Measurements from ENCODE around the gene ZNF488.

ZNF488 gene

DNA sequence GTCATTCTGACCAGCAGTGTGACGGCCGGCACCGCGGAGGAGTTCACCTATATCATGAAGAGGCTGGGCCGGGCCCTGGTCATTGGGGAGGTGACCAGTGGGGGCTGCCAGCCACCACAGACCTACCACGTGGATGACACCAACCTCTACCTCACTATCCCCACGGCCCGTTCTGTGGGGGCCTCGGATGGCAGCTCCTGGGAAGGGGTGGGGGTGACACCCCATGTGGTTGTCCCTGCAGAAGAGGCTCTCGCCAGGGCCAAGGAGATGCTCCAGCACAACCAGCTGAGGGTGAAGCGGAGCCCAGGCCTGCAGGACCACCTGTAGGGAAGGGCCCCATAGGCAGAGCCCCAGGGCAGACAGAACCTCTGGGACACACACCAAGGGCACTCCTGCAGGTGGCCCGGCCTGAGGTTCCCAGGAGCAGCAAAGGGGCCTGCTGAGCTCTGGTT lies 26.9 kb downstream of the ZNF488 start:
- Histone ChIP-seq H3K9me3 (no peaks in the 10 kb centered on the region), H3K4me1 (peaks cover 0 to 5% (median 0%) of the 10 kb centered on the region in 4 donors), H3K36me3 (no peaks in the 10 kb centered on the region), H3K4me3 (no peak overlapping the region), H3K27ac (no peak overlapping the region), H3K27me3 (no peaks in the 10 kb centered on the region)
- TF ChIP-seq, protein P1, sequence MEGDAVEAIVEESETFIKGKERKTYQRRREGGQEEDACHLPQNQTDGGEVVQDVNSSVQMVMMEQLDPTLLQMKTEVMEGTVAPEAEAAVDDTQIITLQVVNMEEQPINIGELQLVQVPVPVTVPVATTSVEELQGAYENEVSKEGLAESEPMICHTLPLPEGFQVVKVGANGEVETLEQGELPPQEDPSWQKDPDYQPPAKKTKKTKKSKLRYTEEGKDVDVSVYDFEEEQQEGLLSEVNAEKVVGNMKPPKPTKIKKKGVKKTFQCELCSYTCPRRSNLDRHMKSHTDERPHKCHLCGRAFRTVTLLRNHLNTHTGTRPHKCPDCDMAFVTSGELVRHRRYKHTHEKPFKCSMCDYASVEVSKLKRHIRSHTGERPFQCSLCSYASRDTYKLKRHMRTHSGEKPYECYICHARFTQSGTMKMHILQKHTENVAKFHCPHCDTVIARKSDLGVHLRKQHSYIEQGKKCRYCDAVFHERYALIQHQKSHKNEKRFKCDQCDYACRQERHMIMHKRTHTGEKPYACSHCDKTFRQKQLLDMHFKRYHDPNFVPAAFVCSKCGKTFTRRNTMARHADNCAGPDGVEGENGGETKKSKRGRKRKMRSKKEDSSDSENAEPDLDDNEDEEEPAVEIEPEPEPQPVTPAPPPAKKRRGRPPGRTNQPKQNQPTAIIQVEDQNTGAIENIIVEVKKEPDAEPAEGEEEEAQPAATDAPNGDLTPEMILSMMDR (IDR thresholded peaks at IDR 0.05): no peak
- peak in 1 of 2 donors; percentile 39 for DNase-seq
- intact Hi-C loops (cut with DNase I; ENCODE audit: low total_unique reads): no loop called here

DNA sequence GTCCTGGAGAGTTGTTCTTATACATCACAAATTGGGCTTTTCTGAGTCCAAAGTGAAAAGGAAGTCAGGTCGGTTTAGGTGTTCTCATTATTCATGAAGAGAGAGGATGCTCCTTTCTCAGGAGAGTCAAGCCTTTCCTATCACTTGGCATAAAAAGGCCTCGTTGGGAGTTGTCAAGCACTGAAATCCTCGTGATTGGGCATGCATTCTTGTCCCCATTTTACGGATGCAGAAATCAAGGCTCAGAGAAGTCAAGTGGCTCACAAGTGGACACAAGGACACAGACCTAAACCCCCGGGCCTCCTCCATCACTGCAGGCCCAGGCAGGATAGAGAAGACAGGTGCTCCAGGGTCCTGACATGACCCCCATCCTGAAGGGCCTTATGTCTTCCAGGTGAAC lies 27.4 kb downstream of the ZNF488 start:
- intact Hi-C loops (cut with DNase I; ENCODE audit: low total_unique reads): no loop called here
- Histone ChIP-seq H3K9me3 (no peaks in the 10 kb centered on the region), H3K27me3 (no peaks in the 10 kb centered on the region), H3K27ac (no peak overlapping the region), H3K4me3 (no peak overlapping the region), H3K4me1 (peaks cover 0 to 5% (median 0%) of the 10 kb centered on the region in 4 donors), H3K36me3 (no peaks in the 10 kb centered on the region)
- TF ChIP-seq, protein P1 (IDR thresholded peaks at IDR 0.05): no peak
- no peak for DNase-seq

DNA sequence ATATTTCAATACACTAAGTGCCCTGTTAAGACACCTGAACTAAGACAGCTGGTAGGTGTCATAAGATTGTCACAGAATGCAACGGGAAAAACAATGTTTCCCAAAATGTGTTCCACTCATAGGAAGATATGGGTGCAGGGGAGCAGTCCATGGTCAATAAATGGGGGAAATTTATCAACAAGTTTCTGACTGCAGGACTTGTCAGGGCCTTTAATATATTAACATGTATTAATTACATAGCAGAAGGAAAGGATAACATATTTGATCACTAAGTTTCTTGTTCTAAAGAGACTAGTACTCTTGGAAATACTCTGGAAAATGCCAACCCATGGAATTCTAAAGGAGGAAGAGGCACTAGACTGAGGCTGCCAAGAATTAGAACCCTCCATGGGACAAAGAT lies 29.2 kb downstream of the ZNF488 start:
- Histone ChIP-seq H3K27ac (no peak overlapping the region), H3K27me3 (no peaks in the 10 kb centered on the region), H3K4me3 (no peak overlapping the region), H3K36me3 (no peaks in the 10 kb centered on the region), H3K4me1 (no peaks in the 10 kb centered on the region), H3K9me3 (no peaks in the 10 kb centered on the region)
- TF ChIP-seq, protein P1 (IDR thresholded peaks at IDR 0.05): no peak
- intact Hi-C loops (cut with DNase I; ENCODE audit: low total_unique reads): no loop called here
- DNase-seq: no peak

DNA sequence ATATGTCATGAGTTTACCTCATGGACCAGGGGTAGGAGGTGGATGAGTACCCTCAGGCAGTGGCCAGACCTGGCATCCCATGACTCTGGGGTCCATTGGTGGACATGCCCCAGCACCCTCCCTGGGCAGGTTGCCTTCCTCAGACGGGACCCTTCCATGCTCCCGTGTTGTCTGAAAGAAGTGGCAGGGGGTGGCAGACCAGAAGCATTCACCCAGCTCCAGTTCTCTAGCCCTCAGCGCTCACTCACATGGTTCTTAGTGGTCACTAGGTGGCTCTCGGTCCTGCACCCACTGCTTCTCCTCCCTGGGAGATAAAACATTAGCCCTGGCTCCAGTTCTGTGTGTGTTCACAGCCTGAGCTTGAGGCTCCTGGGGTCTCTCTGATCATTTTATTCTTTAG lies 29.9 kb downstream of the ZNF488 start:
- Histone ChIP-seq H3K4me3 (no peak overlapping the region), H3K27me3 (no peaks in the 10 kb centered on the region)
- DNase-seq: peak in 1 of 2 donors; percentile 37

DNA sequence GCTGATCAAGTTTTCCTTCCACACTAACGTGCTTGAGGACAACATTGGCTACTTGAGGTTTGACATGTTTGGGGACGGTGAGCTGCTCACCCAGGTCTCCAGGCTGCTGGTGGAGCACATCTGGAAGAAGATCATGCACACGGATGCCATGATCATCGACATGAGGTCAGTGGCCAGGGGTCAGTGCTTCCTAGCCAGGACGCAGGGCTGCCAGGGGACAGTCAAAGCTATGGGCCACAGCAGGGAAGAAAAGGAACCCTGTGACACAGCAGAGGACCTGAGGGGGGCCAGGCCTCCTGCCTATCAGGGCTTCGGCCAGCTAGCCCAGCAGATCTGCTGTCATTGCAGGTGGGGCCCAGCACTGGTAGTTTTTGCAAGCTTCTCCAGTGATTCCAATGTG lies 30.7 kb downstream of the ZNF488 start:
- Histone ChIP-seq H3K27me3 (no peaks in the 10 kb centered on the region), H3K36me3 (no peaks in the 10 kb centered on the region), H3K27ac (no peak overlapping the region), H3K4me1 (no peaks in the 10 kb centered on the region), H3K4me3 (no peak overlapping the region), H3K9me3 (no peaks in the 10 kb centered on the region)
- TF ChIP-seq, protein P1 (IDR thresholded peaks at IDR 0.05): no peak
- peak in 1 of 2 donors; percentile 21 for DNase-seq
- intact Hi-C loops (cut with DNase I; ENCODE audit: low total_unique reads): no loop called here

More for the DNA sequence above, 29.9 kb downstream of the ZNF488 start:
- Histone ChIP-seq H3K36me3 (no peaks in the 10 kb centered on the region), H3K9me3 (no peaks in the 10 kb centered on the region), H3K4me1 (no peaks in the 10 kb centered on the region), H3K27ac (no peak overlapping the region)
- TF ChIP-seq, protein P1 (IDR thresholded peaks at IDR 0.05): no peak
- intact Hi-C loops (cut with DNase I; ENCODE audit: low total_unique reads): no loop called here
